ENCODE results near the gene TRIM9.
"Not testable (repeated sequence)": the region's sequence is repeated elsewhere in the genome, so short reads cannot be mapped to it uniquely, and the experiment has no call there.

The TRIM9 gene

GRCh38 chr14:51004352-51004800 lies 90.5 kb downstream of the TRIM9 start:
- no peak for DNase-seq (ENCODE audit: low spot score)

- no peak for DNase-seq (ENCODE audit: low spot score)
These were observed 92.4 kb downstream of the TRIM9 start for GRCh38 chr14:51002406-51002999.

DNA sequence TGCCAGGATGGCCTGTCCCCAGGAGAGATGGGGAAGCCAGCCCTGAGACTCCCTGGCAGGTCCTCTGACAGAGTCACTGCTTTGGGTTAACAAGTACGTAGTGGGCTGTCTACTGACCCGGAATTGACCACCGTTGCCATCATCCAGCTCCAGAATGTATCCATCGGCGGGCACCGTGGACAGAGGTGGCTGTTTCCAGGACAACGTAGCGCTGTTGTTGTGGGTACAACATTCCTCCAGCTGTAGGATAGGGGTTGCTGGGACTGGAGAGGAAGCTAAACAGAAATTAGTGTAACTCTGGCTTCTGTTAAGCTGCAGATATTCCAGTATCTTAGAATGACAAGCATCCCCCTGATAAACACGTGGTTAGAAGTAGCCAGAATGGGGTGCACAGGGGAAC lies 94.3 kb downstream of the TRIM9 start:
- DNase-seq (ENCODE audit: low spot score): no peak

DNA sequence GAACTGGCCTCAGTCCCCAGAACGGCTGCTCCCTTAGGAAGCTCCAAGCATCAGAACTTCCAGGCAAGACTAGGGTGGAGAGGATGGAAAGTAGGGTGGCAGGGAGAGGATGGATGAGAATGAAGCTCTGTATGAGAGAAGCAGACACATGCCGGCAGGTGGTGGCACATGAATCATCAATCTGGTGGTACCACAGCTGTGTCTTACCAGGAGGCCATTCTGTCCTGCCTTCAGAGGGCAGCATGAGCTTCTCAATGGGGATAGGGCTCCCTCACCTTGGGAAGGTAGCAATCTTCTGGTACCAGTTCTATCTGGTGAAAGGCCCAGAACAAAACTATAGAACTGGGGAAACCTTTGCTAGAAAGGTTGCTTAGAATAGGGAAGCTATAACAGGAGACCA lies 95.2 kb downstream of the TRIM9 start:
- no peak for DNase-seq (ENCODE audit: low spot score)

DNA sequence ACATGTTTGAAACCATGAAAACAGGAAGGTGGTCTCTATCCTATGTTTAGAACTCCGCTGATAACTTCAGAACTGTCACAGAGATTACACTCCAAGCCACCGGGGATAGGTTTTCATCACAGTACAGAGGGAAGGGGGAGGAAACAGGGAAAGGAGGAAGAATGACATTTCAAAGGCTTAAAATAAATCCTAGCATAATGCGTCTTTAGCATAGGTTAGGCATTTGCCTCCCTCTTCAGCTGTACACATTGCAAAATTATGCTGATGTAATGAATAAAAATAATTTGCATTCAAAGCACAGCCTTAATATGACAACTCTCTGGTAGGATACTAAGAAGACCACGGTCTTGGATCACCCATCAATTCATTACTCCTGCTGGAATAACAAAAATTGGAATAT lies 96.3 kb downstream of the TRIM9 start:
- no peak for DNase-seq (ENCODE audit: low spot score)

GRCh38 chr14:50997712-50998111 lies 97.2 kb downstream of the TRIM9 start:
- DNase-seq (ENCODE audit: low spot score): no peak

GRCh38 chr14:50994158-50994557 lies 100.7 kb downstream of the TRIM9 start:
- DNase-seq (ENCODE audit: low spot score): not testable (repeated sequence)

- DNase-seq (ENCODE audit: low spot score): no peak
These were observed 109.0 kb downstream of the TRIM9 start for GRCh38 chr14:50985859-50986331.

DNA sequence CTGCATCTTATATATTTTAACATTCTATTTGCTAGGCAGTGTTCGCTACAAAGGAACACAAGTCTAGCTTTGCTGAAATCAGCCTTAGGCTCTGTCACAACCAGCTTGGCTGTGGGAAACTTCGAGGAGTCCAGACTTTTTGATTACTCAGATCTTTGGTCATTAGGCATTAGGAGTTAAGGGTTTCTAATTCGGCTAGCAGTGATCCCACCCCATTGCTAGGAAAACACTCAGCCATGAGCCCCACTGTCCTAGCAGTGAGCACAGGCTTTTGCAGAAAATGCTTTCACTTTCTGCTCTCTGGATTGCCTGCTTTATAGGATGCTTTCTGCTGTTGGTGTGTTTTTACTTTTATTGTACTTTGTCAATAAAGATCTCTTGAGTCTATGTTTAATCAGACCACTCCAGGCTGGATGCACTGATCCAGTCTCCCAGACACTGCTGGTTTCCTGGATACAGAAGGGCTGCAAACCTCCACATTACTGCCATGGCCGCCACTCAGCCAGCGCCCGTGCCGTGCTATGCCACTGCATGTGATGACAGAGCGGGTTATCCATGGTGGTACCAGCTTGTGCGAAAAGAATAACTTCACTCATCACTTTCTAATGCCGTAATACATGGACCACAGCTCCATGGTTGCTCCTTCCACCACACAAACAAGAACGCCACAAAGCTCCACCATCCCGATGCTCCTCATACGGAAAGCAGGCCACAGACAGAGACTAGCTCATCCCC lies 109.6 kb downstream of the TRIM9 start:
- DNase-seq (ENCODE audit: low spot score): no peak

- DNase-seq (ENCODE audit: low spot score): no peak
These were observed 110.7 kb downstream of the TRIM9 start for GRCh38 chr14:50984036-50984710.

DNA sequence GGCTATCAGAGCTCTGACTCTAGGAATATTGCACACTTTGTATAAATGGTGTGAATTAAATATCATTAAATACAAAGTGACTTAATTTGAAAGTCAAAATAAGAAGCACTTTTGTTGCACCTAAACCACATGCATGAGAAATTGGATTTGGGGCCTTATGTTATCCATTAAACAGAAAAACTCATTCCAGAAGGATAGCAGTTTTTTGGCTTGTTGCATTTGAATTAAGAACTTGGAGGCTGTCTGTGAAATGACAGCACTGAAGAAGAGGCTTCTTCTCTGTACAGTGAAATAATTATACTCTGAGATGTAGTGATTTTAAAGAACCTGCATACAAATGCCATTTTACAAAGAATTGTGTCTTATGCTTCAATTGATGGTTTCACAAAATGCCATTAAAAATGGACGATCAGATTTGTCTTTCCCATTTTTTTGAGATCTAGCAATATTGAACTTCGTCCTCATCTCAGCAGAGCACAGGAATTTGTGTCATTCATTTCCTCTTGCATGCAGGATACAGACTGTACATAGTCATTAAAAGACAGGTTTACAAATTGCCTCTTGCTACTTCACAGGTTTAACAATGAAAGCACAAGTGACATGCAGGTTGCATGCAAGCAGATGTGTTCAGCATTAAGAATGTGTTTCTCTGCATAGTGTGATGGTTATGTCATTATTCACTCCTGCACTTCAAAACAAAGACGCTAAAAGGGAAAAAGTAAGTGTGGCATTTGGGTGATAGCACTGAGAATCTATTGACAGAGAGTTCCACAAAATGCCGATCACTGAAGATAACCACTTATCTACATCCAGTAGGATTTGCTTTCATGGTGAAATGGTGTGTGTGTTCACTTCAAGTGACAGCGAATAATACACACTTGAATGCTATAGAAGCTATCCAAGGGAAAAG lies 114.7 kb downstream of the TRIM9 start:
- DNase-seq (ENCODE audit: low spot score): no peak

GRCh38 chr14:50978888-50979287 lies 116.0 kb downstream of the TRIM9 start:
- no peak for DNase-seq (ENCODE audit: low spot score)

DNA sequence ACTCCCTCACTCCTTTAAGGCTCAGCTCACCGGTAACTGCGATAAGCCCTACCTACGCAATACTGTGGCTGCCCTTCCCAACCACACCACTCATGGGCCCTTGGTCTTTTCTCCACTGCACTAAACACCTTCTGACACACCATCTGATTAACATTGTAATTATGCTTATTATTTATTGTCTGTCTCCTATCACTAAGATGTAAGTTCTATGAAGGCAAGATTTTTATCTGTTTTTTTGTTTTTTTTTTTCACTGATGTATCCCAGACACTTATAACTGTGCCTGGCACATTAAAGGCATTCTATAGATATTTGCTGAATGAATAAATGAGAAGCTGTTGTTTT lies 116.4 kb downstream of the TRIM9 start:
- no peak for DNase-seq (ENCODE audit: low spot score)

- no peak for DNase-seq (ENCODE audit: low spot score)
These were observed 116.9 kb downstream of the TRIM9 start for GRCh38 chr14:50977863-50978528.

DNA sequence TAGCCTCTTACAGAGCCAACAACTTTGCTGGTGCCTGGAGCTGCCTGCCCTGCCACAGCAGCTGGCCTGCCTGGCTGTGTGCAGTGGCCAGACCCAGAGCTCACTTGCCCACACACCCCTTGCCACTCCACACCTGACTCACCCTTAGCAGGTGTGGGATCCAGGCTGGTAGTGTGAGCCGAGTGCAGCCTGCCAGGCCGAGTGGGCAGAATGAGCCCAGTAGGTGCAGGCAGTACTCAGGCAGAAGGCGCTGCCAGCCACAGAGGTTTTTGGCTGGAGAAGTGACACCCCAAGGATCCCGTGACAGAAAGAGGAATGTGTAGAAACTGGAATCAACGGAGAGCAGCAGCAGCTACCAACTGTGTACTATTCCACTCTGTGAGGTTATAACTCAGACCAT lies 120.8 kb downstream of the TRIM9 start:
- no peak for DNase-seq (ENCODE audit: low spot score)

DNA sequence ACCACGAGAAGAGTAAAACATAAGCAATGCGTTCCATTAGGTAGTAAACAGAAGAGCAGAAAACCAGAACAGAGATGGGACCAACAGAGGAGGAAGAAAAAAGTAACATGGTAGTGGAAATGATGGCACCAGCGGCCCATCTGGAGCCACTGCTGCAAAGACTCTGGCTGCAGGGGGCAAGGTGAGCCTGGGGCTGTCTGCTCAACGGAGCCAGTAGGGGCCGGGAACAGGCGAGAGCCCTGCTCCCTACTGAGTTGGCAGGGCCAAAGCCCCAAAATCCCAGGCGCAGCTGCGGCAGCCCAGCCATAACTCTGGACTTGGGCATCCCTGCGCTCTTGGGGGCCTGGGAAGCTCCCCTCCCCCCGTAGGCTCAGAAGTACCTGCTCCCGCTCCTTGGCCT lies 122.2 kb downstream of the TRIM9 start:
- no peak for DNase-seq (ENCODE audit: low spot score)

GRCh38 chr14:50970886-50971781 lies 123.8 kb downstream of the TRIM9 start:
- DNase-seq (ENCODE audit: low spot score): no peak

DNA sequence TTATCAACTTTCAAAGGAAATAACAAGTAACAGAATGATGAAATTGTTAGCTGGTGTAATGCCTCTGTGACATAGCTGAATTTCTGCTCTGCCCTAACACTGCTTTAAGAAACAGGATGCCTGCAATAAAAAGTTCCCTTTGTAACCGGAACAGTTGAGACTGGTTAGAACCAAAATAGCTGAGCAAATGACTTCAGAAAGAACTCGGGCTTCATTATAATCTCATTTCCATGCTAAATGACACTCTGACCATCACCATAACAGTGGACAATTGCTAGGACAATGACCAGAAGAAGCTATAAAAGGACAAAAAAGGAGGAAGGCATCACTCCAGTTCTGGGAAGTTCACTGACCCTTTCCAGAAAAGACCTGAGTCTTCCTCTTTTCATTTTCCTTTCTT lies 127.1 kb downstream of the TRIM9 start:
- no peak for DNase-seq (ENCODE audit: low spot score)

DNA sequence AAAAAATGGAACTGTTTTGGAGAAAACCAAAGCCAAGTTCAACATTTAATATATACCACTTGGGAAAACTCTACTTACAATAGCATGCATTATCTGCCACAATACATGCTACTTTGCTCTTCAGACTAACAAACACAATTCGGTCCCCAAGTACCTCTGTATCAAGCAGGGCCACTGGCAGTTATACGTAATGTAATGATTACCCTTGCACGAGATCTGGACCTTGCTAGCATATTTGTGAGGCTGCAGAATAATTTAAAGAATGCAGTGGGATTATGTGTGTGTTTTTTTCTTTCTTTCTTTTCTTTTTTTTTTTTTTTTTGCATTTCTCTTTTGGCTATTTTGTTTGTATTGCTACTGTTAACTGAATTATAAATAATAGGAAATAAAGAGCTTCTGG lies 127.8 kb downstream of the TRIM9 start:
- DNase-seq (ENCODE audit: low spot score): no peak

DNA sequence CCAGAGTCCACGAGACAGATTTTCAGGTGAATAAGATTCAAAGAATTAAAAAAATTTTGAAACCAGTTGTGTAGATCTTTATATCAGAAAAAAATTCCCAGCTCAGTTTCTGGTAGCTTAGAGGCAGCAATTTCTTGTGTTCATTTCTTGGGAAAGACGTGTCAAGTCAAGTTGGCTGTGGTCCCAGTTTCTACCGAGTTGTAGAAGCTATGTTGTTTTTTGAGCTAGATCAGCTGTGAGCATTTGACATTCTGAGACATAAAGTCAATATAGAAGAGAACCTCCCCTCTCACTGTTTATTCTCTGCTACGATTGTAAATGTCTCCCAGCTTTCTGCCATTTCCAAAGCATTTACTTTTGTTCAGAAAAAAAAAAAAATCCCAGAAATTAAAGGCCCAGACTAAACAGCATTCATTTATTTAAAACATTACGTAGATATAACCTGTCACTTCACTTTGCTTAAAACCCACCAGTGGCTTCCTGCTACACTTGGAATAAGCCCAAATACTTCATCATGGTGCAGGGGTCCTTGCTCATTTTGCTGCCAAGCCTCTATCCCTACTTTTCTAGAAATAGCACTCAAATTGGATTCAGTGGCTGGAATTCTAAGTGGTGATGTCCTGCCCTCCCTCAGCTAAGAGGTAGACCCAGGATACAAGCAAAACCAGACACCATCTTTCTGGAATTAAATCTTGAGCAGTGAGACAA lies 130.1 kb downstream of the TRIM9 start:
- no peak for DNase-seq (ENCODE audit: low spot score)

Measured in hematopoietic multipotent progenitor cell treated with erythropoietin and hydrocortisone succinate and interleukin-3 and kit ligand, for 15 days (in vitro differentiated cells).